BE2C (cell line): ENCODE data around the gene RASL10B.

Experiments used
- DNase-seq: peaks from one replicate; pipeline ENCODE4 v3.0.0-alpha.2; 2020
- H3K27me3 ChIP-seq: fragments of 250-450 bp; sonication (Bioruptor Pico); 2 replicates; pipeline ENCODE4 v1.5.1; 2020; ENCODE audit warnings: mild to moderate bottlenecking
- H3K36me3 ChIP-seq: fragments of 250-450 bp; sonication (Bioruptor Pico); 2 replicates; pipeline ENCODE4 v1.5.1; 2020; ENCODE audit warnings: mild to moderate bottlenecking
- H3K4me1 ChIP-seq: fragments of 250-450 bp; sonication (Bioruptor Pico); 2 replicates; pipeline ENCODE4 v1.5.1; 2020
- H3K4me3 ChIP-seq: 2 replicates; pipeline ENCODE4 v1.5.1; 2011; ENCODE audit warnings: low read depth, low read length
- H3K9me3 ChIP-seq: fragments of 250-450 bp; sonication (Bioruptor Pico); 2 replicates; pipeline ENCODE4 v1.5.1; 2020
- CTCF ChIP-seq: IDR thresholded peaks from 2 replicates; pipeline ENCODE4 v1.5.1; 2012; ENCODE audit warnings: mild to moderate bottlenecking, low read depth, low read length

RASL10B gene

GRCh38 chr17:35766489-35766877 is 35.0 kb downstream of the RASL10B start:
- H3K9me3 ChIP-seq, result no peaks in the 10 kb centered on the region
- H3K4me1 ChIP-seq, result peaks cover 7% of the 10 kb centered on the region
- no peak for DNase-seq
- no peak overlapping the region for H3K4me3 ChIP-seq
- TF ChIP-seq CTCF, result no peak
- no peaks in the 10 kb centered on the region for H3K36me3 ChIP-seq
- no peaks in the 10 kb centered on the region for H3K27me3 ChIP-seq

GRCh38 chr17:35766903-35767510 is 35.6 kb downstream of the RASL10B start:
- no peaks in the 10 kb centered on the region for H3K9me3 ChIP-seq
- DNase-seq, result peak; percentile 62
- H3K36me3 ChIP-seq, result no peaks in the 10 kb centered on the region
- H3K27me3 ChIP-seq, result no peaks in the 10 kb centered on the region
- peak; percentile 76 for TF ChIP-seq CTCF
- no peak overlapping the region for H3K4me3 ChIP-seq
- peaks cover 7% of the 10 kb centered on the region for H3K4me1 ChIP-seq

GRCh38 chr17:35768797-35769196 is 37.4 kb downstream of the RASL10B start:
- peaks cover 10% of the 10 kb centered on the region for H3K4me1 ChIP-seq
- no peak for TF ChIP-seq CTCF
- H3K9me3 ChIP-seq, result no peaks in the 10 kb centered on the region
- DNase-seq, result no peak
- H3K4me3 ChIP-seq, result no peak overlapping the region
- H3K27me3 ChIP-seq, result no peaks in the 10 kb centered on the region
- H3K36me3 ChIP-seq, result no peaks in the 10 kb centered on the region

GRCh38 chr17:35769895-35770486 is 38.6 kb downstream of the RASL10B start:
- Histone ChIP-seq H3K4me3 (no peak overlapping the region), H3K36me3 (no peaks in the 10 kb centered on the region), H3K9me3 (no peaks in the 10 kb centered on the region), H3K4me1 (peaks cover 18% of the 10 kb centered on the region), H3K27me3 (no peaks in the 10 kb centered on the region)
- 0 out of 2 replicates have a peak, but pooled peaks have one; percentile 29 for TF ChIP-seq CTCF
- DNase-seq, result no peak

- no peaks in the 10 kb centered on the region for H3K36me3 ChIP-seq
- H3K4me3 ChIP-seq, result no peak overlapping the region
- no peaks in the 10 kb centered on the region for H3K9me3 ChIP-seq
- DNase-seq, result no peak
- H3K27me3 ChIP-seq, result no peaks in the 10 kb centered on the region
- H3K4me1 ChIP-seq, result peaks cover 24% of the 10 kb centered on the region
- TF ChIP-seq CTCF, result no peak
Observed at GRCh38 chr17:35773129-35773528, 41.7 kb downstream of the RASL10B start.

- Histone ChIP-seq H3K9me3 (no peaks in the 10 kb centered on the region), H3K27me3 (no peaks in the 10 kb centered on the region), H3K4me1 (peaks cover 26% of the 10 kb centered on the region), H3K4me3 (no peak overlapping the region), H3K36me3 (no peaks in the 10 kb centered on the region)
- DNase-seq, result no peak
- TF ChIP-seq CTCF, result no peak
Observed at GRCh38 chr17:35773679-35774425, 42.4 kb downstream of the RASL10B start.
